ENCODE measurements around the gene DCAF12.
"Not testable (repeated sequence)": the region's sequence is repeated elsewhere in the genome, so short reads cannot be mapped to it uniquely, and the experiment has no call there.

The DCAF12 gene

DNA sequence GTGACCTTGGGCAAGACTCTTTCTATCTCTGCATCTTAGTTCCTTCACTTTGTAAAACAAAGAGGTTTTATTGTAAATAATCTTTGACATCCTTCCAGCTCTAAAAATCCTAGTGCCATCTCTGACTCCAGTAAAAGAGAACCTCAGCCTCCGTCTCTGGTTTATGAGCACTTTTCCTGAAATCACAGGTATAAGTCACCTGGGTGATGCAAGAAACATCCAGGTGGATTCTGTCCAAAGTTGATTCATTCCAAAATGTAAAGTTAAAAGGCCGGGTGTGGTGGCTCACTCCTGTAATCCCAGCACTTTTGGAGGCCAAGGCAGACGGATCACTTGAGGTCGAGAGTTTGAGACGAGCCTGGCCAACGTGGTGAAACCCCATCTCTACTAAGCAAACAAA is 56.7 kb downstream of the DCAF12 start:
- TF ChIP-seq POLR2A (IDR thresholded peaks at IDR 0.05; ENCODE audit: low read depth, low read length) = no peak
- DNase-seq (ENCODE audit: insufficient read length, low spot score) (no peak), FAIRE-seq (no peak)

DNA sequence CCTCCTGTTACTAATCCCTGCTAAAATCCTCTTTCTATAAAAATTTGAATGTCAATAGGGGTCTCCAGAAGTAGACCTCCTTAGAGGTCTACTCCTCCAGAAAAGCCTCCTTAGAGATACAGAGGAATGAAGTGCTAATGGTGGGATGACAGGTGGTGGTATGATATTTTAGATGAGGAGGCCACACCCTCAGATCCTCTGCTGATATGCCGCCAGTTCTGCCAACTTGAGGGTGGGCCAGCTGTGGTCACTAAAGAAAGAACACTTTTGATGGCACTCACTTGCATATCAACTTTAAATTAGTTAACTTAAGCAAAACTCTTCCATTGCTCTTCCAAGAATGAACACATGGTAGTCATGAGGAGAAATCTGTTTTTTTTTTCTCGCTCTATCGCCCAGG is 61.0 kb downstream of the DCAF12 start:
- FAIRE-seq (no peak), DNase-seq (ENCODE audit: insufficient read length, low spot score) (no peak)
- TF ChIP-seq POLR2A (IDR thresholded peaks at IDR 0.05; ENCODE audit: low read depth, low read length) = no peak

DNA sequence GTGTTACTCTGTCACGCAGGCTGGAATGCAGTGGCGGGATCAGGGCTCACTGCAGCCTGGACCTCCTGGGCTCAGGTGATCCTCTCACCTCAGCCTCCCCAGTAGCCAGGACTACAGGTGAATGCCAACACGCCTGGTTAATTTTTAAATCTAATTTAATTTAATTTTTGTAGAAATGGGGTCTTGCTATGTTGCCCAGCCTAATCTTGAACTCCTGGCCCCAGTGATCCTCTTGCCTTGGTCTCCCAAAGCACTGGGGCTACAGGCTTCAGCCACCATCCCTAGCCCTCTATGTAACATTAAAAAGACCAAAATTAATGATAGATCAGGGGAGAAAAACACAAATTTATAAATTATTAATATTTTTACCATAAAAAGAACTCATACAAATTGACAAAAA is 66.5 kb downstream of the DCAF12 start:
- no peak for DNase-seq (ENCODE audit: insufficient read length, low spot score)
- no peak for TF ChIP-seq POLR2A (IDR thresholded peaks at IDR 0.05; ENCODE audit: low read depth, low read length)
- no peak for FAIRE-seq

DNA sequence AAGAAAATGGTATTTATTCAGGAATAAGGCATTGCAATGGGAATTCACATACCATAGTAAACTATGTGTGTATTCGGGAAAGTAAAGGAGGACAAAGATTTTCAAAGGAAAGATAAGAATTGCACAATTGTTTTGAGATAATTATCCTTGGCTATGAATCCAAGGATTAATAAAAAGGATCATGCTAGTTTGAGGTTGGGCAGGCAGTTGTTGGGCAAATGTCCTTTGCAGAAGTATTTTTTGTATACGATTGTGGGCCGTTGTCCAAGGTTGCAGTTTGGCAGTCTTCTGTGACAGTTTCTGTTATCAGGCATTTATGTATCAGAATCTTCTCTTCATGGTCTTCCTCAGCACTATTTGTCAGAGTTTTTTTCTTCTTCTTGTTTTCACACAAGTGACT is 67.2 kb downstream of the DCAF12 start:
- TF ChIP-seq POLR2A (IDR thresholded peaks at IDR 0.05; ENCODE audit: low read depth, low read length) = no peak
- DNase-seq (ENCODE audit: insufficient read length, low spot score) (no peak), FAIRE-seq (no peak)

DNA sequence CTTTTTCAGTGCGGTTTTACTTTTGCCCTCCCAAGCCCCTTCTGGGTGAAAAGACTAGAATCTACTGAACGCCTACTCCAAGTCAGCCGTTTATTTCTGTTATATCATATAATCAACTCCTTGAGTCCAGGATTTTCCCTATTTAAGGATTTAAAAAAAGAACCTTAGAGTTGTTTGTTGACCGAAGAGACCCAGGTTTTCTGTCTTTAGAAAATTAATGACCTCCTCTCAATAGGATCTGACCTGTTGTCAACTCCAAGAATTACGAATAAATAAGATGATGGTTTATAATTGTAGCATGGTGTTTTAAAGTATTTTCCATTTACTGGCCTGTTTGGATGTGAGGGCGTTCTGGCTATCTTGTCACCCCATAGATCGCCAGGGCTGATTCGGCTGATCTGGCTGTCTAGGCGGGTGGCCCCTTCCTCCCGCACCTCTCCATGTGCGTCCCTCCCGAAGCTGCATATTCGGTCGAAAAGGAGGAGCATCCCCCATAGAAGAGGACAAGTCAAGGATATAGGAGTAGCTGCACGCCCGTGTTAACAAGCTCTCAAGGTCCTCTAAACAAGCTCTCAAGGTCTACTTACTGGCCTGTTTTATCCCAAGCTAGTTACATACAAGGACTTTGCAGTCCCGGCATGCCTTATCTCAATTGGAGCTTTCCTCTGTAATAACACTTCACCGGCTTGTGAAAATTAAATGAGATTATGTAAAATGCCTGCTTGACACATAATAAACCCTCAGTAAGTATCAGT is 76.7 kb downstream of the DCAF12 start:
- FAIRE-seq = no peak
- TF ChIP-seq POLR2A (IDR thresholded peaks at IDR 0.05; ENCODE audit: low read depth, low read length) = no peak
- no peak for DNase-seq (ENCODE audit: insufficient read length, low spot score)

DNA sequence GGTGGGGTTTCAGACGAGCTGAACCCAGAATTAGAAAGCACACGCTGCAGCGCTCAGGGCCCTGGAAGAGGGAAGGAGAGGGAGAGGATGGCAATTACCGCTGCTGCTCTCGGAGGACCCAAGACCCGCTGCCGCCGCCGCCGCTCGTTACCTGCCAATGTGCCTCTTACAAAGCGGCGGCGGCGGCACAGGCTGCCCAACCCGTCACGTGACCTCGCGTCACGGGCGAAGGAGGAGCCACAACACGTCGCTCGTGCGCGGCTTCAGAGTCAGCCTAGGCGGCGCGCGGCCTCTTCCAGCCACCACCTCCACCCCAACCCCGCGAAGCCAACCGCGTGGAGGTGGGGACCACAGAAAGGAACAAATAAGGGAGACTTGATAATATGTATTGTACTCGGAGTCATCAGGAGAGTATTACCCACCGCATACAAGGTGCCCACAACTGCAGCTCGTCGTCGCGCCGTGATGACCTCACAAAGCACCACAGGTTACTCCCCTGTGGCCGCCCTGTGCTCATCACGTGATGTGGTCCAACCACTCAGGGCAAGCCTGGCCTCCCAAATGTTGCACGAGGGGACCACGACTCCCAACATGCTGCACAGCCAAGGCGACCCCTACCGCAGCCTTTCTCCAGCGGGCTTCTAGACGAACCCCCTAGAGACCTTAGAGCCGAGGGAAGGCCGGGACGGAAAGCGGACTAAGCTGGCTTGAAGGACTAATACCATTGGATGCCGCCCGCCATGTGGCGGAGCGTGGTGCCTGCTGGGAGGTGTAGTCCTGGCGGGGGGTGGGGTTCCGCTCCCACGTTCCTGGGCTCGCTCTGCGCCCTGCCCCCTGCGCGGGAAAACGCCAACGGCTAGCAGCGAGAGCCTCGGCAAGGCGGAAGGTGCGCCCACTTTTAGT is 77.5 kb downstream of the DCAF12 start, which contains the start of gene UBAP2:
TSS of gene UBAP2 (minus strand) at position 161 of the 903 bp plus-strand sequence. CDS start 31,739 bp downstream, outside the sequence.
- peak; percentile 74 for DNase-seq (ENCODE audit: insufficient read length, low spot score)
- TF ChIP-seq POLR2A (IDR thresholded peaks at IDR 0.05; ENCODE audit: low read depth, low read length) = peak; percentile 71
- peak; percentile 70 for FAIRE-seq

DNA sequence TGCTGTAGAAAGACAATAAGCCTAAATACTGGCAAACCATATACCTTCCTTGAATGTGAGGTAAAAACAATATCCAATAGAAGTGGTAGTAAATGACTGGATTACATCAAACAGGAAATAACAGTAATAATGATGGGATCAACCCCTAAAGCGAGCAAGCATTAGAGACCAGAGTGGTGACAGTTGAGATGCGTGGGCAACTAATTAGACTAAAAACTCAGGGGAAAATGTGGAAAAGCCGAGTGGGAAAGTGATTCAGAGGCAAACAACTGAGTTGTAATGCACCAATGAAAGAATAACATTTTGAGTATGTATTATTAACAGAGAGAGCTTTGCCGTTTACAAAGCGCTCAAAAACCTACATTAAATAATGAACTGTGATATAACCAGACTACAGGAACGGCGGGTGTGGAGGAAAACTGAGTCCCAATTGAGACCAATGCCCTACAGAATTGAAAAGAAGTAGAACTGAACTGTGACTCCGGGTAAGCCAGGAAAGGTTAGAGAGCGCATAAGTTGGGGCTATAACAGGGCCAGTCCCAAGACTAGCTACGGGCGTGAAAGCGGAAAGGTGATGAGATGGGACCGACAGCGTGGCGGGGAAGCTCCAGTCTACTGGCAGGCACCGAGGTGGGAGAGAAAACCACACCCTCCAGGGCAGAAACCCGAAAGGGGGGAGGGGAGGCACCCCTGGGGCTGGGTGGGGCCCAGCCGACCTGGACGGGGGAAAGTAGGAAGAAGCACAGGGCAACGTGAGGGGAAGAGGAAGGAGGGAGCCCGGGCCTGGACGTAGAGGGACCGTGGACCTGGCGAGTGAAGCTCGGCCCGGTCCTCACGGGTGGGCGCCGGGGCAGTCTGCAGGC is 78.4 kb downstream of the DCAF12 start:
- DNase-seq (ENCODE audit: insufficient read length, low spot score) (no peak), FAIRE-seq (no peak)
- TF ChIP-seq POLR2A (IDR thresholded peaks at IDR 0.05; ENCODE audit: low read depth, low read length) = no peak

DNA sequence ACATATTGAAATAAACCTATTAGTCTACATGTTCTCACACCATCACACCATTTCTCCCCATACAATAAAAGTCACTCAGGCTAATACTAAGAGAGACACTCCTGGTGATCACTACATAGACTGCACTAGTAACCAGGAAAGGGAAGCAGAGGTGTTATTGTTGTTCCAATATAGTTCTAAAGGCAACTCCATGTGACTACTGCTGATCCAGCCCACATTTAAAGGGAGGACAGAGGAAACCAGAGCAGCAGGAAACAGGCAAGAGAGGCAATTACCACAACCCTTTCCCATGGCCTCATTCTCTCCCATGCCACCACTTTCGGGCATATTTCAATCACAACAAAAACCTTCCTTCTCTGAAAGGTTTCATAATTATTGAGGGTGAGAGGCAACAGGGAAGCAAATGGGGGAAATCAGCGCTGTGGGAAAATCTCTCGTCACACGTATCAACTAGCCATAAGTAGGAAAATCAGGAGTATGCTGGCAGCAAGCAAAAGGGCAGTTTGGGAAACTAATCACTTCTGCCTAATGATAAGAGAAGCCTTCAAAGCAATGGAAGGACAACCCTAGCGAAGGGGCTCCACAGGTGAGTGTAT is 79.6 kb downstream of the DCAF12 start:
- TF ChIP-seq POLR2A (IDR thresholded peaks at IDR 0.05; ENCODE audit: low read depth, low read length) = no peak
- DNase-seq (ENCODE audit: insufficient read length, low spot score) (no peak), FAIRE-seq (no peak)

DNA sequence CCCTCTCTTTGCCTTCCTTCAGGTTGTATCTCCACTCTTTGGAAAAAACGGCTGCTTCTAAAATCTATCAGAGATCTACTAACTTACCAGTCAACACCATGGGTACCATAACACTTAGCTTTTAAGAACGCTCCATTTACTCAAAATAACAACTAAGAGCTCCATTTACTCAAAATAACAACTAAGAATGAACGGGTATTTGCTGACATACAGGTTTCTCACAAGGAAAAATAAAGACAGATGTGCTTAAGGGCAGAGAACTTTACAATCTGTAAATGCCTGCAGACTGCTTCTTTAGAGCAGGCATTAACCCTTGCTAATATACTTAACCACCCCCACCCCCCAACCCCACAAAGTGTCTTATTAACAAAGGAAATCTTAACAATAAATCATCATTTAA is 80.6 kb downstream of the DCAF12 start:
- DNase-seq (ENCODE audit: insufficient read length, low spot score) (no peak), FAIRE-seq (no peak)
- TF ChIP-seq POLR2A (IDR thresholded peaks at IDR 0.05; ENCODE audit: low read depth, low read length) = no peak

DNA sequence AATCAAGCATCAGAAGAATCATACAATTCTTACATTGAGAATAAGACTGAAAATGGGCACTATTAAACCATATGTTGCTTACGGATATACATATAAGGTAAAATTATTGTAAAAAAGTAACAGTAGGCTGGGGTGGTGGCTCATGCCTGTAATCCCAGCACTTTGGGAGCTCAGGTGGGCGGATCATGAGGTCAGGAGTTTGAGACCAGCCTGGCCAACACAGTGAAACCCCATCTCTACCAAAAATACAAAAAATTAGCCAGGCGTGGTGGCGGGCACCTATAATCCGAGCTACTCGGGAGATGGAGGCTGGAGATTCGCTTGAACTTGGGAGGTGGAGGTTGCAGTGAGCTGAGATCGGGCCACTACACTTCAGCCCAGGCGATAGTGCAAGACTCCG is 84.4 kb downstream of the DCAF12 start:
- DNase-seq (ENCODE audit: insufficient read length, low spot score); FAIRE-seq: not testable (repeated sequence)

DNA sequence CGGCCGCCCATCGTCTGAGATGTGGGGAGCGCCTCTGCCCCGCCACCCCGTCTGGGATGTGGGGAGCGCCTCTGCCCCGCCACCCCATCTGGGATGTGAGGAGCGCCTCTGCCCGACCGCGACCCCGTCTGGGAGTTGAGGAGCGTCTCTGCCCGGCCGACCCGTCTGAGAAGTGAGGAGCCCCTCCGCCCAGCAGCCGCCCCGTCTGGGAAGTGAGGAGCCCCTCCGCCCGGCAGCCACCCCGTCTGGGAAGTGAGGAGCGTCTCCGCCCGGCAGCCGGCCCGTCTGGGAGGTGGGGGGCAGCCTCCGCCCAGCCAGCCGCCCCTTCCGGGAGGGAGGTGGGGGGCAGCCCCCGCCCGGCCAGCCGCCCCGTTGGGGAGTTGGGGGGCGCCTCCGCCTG is 87.6 kb downstream of the DCAF12 start:
- not testable (repeated sequence) for FAIRE-seq; DNase-seq (ENCODE audit: insufficient read length, low spot score)

DNA sequence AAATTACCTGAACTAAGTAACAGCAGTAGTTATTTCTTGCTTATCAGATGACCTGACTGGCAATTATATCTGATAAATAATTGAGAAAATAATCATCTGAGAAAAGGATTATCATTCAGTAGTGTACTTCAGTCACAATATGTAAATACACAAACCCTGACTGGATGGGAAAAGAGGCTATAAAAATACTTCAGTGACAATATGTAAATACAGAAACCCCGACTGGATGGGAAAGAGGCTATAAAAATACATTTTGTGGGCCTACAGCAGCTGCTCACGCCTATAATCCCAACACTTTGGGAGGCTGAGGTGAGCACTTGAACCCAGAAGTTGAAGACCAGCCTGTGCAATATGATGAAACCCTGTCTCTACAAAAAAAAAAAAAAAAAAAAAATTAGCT is 88.9 kb downstream of the DCAF12 start:
- FAIRE-seq (no peak), DNase-seq (ENCODE audit: insufficient read length, low spot score) (no peak)
- no peak for TF ChIP-seq POLR2A (IDR thresholded peaks at IDR 0.05; ENCODE audit: low read depth, low read length)

DNA sequence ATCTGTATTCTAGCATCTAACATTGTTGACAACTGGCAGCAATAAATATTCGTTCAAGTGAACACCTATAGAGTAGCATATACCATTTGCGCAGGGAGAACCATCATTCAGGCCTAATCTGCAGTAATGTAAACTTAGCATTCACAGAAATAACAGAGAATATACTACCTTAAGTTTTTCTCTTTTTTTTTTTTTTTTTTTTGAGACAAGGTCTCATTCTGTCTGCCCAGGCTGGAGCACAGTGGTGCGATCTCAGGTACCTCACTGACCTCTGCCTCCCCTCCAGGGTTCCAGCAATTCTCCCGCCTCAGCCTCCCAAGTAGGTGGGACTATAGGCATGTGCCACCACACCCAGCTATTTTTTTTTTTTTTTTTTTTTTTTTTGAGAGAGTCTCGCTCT is 89.9 kb downstream of the DCAF12 start:
- no peak for TF ChIP-seq POLR2A (IDR thresholded peaks at IDR 0.05; ENCODE audit: low read depth, low read length)
- FAIRE-seq = no peak
- no peak for DNase-seq (ENCODE audit: insufficient read length, low spot score)

Data from H54 (cell line).